ENCODE measurements around the gene MED25. TPM values are rescaled to one million over a fixed set of nuclear protein-coding genes. Genes with fewer than 3 reads are reported as not detected.

The MED25 gene
- total and polyA plus RNA-seq, 2 of the 8 experiments (the other 6 are each of a cell fraction or from before 2014, with no cell fraction given) = 21.6 to 71.4 TPM

DNA sequence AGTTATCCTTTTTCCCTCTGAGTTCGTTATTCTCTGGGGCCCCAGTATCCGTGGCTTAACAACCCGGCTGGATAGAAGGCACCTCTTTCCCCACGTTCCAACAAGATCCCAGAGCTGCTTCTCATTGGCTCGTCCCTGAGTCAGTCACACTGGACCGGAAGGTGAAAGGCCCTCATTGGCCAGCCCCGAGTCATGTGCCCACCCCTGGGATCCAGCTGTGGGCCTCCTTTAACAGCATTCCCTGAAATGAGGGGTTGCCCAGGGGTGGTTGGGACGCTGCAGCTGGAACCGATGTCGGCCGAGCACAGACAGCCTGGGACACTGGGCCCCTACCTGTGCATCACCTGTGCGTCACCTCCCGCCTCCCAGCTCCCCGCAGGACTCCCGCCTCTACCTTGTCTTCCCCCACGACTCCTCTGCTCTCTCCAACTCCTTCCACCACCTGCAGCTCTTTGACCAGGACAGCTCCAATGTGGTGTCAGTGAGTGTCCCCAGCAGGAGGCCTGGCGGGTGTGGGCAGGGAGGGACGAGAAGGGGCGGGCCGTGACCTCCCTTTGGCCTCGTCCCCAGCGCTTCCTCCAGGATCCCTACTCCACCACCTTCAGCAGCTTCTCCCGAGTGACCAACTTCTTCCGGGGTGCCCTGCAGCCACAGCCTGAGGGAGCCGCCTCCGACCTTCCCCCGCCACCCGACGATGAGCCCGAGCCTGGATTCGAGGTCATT lies 63.7 kb downstream of the MED25 start (continued):
- TF ChIP-seq CREB1 (IDR thresholded peaks at IDR 0.05) (no peak), JUN (IDR thresholded peaks at IDR 0.05; ENCODE audit: low read depth, low read length) (no peak), SAP30 (IDR thresholded peaks at IDR 0.05; ENCODE audit: insufficient read depth, insufficient replicate concordance, low read length) (no peak), RAD21 (IDR thresholded peaks at IDR 0.05 in 1 of 2, conservative IDR thresholded peaks at IDR 0.05 in 1 of 2; ENCODE audit: low read depth in 2 of 2, low read length in 2 of 2) (no peak), CBX8 (IDR thresholded peaks at IDR 0.05; ENCODE audit: borderline replicate concordance, low read depth, low read length) (no peak), YY1 (IDR thresholded peaks at IDR 0.05; ENCODE audit: low read depth, low read length) (no peak), POLR2A (IDR thresholded peaks at IDR 0.05; ENCODE audit: control extremely low read depth in 1 of 2, low read depth in 2 of 2, low read length in 2 of 2) (peak in 1 of 2 experiments; percentile 17; a peak in 1 of 3 replicates), SRF (IDR thresholded peaks at IDR 0.05; ENCODE audit: low read depth, low read length) (no peak), JUND (IDR thresholded peaks at IDR 0.05; ENCODE audit: low read length) (no peak), RBBP5 (IDR thresholded peaks at IDR 0.05; ENCODE audit: borderline replicate concordance, low read depth, low read length) (no peak), POLR2AphosphoS5 (IDR thresholded peaks at IDR 0.05; ENCODE audit: low read depth, low read length) (no peak), SIX5 (IDR thresholded peaks at IDR 0.05; ENCODE audit: low read depth, low read length) (no peak), BACH1 (IDR thresholded peaks at IDR 0.05; ENCODE audit: low read length) (no peak), TBP (IDR thresholded peaks at IDR 0.05; ENCODE audit: low read depth, low read length) (no peak), SP1 (IDR thresholded peaks at IDR 0.05; ENCODE audit: low read depth, low read length) (peak; percentile 90), TAF1 (IDR thresholded peaks at IDR 0.05; ENCODE audit: low read depth, low read length) (no peak), KDM1A (IDR thresholded peaks at IDR 0.05; ENCODE audit: borderline replicate concordance, low read length) (no peak), KDM4A (IDR thresholded peaks at IDR 0.05; ENCODE audit: low read depth, low read length, severe bottlenecking) (no peak), KDM5A (IDR thresholded peaks at IDR 0.05; ENCODE audit: low read length) (no peak), TCF12 (IDR thresholded peaks at IDR 0.05; ENCODE audit: low read depth, low read length) (no peak), CHD1 (IDR thresholded peaks at IDR 0.05; ENCODE audit: low read depth, low read length) (no peak)
- TF ChIP-seq, protein P1, sequence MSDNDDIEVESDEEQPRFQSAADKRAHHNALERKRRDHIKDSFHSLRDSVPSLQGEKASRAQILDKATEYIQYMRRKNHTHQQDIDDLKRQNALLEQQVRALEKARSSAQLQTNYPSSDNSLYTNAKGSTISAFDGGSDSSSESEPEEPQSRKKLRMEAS (IDR thresholded peaks at IDR 0.05) = no peak
- TF ChIP-seq, protein P2, sequence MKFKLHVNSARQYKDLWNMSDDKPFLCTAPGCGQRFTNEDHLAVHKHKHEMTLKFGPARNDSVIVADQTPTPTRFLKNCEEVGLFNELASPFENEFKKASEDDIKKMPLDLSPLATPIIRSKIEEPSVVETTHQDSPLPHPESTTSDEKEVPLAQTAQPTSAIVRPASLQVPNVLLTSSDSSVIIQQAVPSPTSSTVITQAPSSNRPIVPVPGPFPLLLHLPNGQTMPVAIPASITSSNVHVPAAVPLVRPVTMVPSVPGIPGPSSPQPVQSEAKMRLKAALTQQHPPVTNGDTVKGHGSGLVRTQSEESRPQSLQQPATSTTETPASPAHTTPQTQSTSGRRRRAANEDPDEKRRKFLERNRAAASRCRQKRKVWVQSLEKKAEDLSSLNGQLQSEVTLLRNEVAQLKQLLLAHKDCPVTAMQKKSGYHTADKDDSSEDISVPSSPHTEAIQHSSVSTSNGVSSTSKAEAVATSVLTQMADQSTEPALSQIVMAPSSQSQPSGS (IDR thresholded peaks at IDR 0.05; ENCODE audit: low read length) = no peak
- TF ChIP-seq, protein P3, sequence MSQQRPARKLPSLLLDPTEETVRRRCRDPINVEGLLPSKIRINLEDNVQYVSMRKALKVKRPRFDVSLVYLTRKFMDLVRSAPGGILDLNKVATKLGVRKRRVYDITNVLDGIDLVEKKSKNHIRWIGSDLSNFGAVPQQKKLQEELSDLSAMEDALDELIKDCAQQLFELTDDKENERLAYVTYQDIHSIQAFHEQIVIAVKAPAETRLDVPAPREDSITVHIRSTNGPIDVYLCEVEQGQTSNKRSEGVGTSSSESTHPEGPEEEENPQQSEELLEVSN (IDR thresholded peaks at IDR 0.05) = no peak
